Neural progenitor cell (in vitro differentiated cells): ENCODE data around the gene ATP6V0E1. TPM values are rescaled to one million over a fixed set of nuclear protein-coding genes. Genes with fewer than 3 reads are reported as not detected.

Experiments
- DNase-seq: peaks from one replicate; pipeline ENCODE4 v3.0.0-alpha.2; 2016; ENCODE audit warnings: low spot score
- H2AFZ ChIP-seq: fragments of 200-600 bp; sonication (generic); replicated peaks from 2 replicates; pipeline ENCODE4 v1.6.1; 2016; ENCODE audit warnings: antibody characterized with exemption
- H3F3A ChIP-seq: fragments of 200-600 bp; sonication (generic); 2 replicates; pipeline ENCODE4 v1.6.1; 2016; ENCODE audit warnings: antibody characterized with exemption, low read depth
- H3K27ac ChIP-seq: fragments of 200-600 bp; sonication (generic); 2 replicates; pipeline ENCODE4 v1.5.1; 2016; ENCODE audit warnings: mild to moderate bottlenecking
- H3K27me3 ChIP-seq: fragments of 200-600 bp; sonication (generic); 2 replicates; pipeline ENCODE4 v1.6.1; 2016; ENCODE audit warnings: mild to moderate bottlenecking, moderate library complexity
- H3K36me3 ChIP-seq: fragments of 200-600 bp; sonication (generic); 2 replicates; pipeline ENCODE4 v1.5.1; 2016
- H3K4me1 ChIP-seq: fragments of 200-600 bp; sonication (generic); 2 replicates; pipeline ENCODE4 v1.6.1; 2016; ENCODE audit warnings: mixed run types
- H3K4me2 ChIP-seq: fragments of 200-600 bp; sonication (generic); 2 replicates; pipeline ENCODE4 v1.6.1; 2016
- H3K4me3 ChIP-seq: fragments of 200-600 bp; sonication (generic); 2 replicates; pipeline ENCODE4 v1.5.1; 2016
- H3K79me2 ChIP-seq: fragments of 200-600 bp; sonication (generic); 2 replicates; pipeline ENCODE4 v1.6.1; 2016; ENCODE audit warnings: low read depth
- H3K9ac ChIP-seq: fragments of 200-600 bp; sonication (generic); 2 replicates; pipeline ENCODE4 v1.6.1; 2016
- H3K9me3 ChIP-seq: fragments of 200-600 bp; sonication (generic); 2 replicates; pipeline ENCODE4 v1.5.1; 2016; ENCODE audit warnings: low read depth
- H4K20me1 ChIP-seq: fragments of 200-600 bp; sonication (generic); 2 replicates; pipeline ENCODE4 v1.6.1; 2016; ENCODE audit warnings: low read depth
- H3K27ac Mint-ChIP-seq: 3 replicates; pipeline ENCODE4 v1.8.0; 2021; ENCODE audit warnings: mixed read lengths
- H3K27me3 Mint-ChIP-seq: 2 replicates; pipeline ENCODE4 v1.8.0; 2022; ENCODE audit warnings: low read depth, mild to moderate bottlenecking, inconsistent platforms, moderate library complexity, mixed read lengths; ENCODE audit not compliant: insufficient read depth
- H3K36me3 Mint-ChIP-seq: 3 replicates; pipeline ENCODE4 v1.8.0; 2021; ENCODE audit warnings: mixed read lengths
- H3K4me1 Mint-ChIP-seq: 3 replicates; pipeline ENCODE4 v1.8.0; 2021; ENCODE audit warnings: mixed read lengths
- H3K4me3 Mint-ChIP-seq: 3 replicates; pipeline ENCODE4 v1.8.0; 2021; ENCODE audit warnings: mild to moderate bottlenecking, moderate library complexity, mixed read lengths
- H3K9me3 Mint-ChIP-seq: 3 replicates; pipeline ENCODE4 v1.8.0; 2020; ENCODE audit warnings: mixed read lengths
- CTCF ChIP-seq: fragments of 200-600 bp; sonication (generic); IDR thresholded peaks from 2 replicates; pipeline ENCODE4 v1.5.1; 2017; ENCODE audit warnings: antibody characterized with exemption, mild to moderate bottlenecking
- EZH2 ChIP-seq: fragments of 200-600 bp; sonication (generic); IDR thresholded peaks from 2 replicates; pipeline ENCODE4 v1.6.1; 2017; ENCODE audit warnings: antibody characterized with exemption, mild to moderate bottlenecking, moderate library complexity
- EZH2phosphoT487 ChIP-seq: fragments of 200-600 bp; sonication (generic); IDR thresholded peaks from 2 replicates; pipeline ENCODE4 v1.6.1; 2017; ENCODE audit warnings: antibody characterized with exemption
- total RNA-seq: library from RNA; depleted of rRNA; stranded (reverse); fragments of >200 nt; gene quantifications from 2 replicates; pipeline ENCODE4 v1.2.3, GENCODE V29; 2015; ENCODE audit warnings: low replicate concordance

The ATP6V0E1 gene
- total RNA-seq, 1 donor from 2014 or later: 72.4 TPM

GRCh38 chr5:173035904-173036707 lies 52.5 kb downstream of the ATP6V0E1 start:
- H3K36me3 Mint-ChIP-seq: peaks cover 9% of the 10 kb centered on the region
- no peaks in the 10 kb centered on the region for H3K36me3 ChIP-seq
- peaks cover 6% of the 10 kb centered on the region for H3K4me1 Mint-ChIP-seq
- H3K9ac ChIP-seq: no peak overlapping the region
- no peaks in the 10 kb centered on the region for H3K4me1 ChIP-seq
- no peak overlapping the region for H3K27ac ChIP-seq
- no peak overlapping the region for H3K4me3 Mint-ChIP-seq
- DNase-seq: no peak
- no peak overlapping the region for H3K4me2 ChIP-seq
- no peaks in the 10 kb centered on the region for H3K27me3 ChIP-seq
- no peak overlapping the region for H3K27ac Mint-ChIP-seq
- peaks cover 9% of the 10 kb centered on the region for H3K79me2 ChIP-seq
- H3K9me3 Mint-ChIP-seq: peaks cover 3% of the 10 kb centered on the region
- H4K20me1 ChIP-seq: no peaks in the 10 kb centered on the region
- H3K4me3 ChIP-seq: no peak overlapping the region
- H2AFZ ChIP-seq: no peak overlapping the region
- H3K27me3 Mint-ChIP-seq: peaks cover 4% of the 10 kb centered on the region
- TF ChIP-seq EZH2phosphoT487: no peak
- no peak for TF ChIP-seq CTCF
- no peak for TF ChIP-seq EZH2
- H3K9me3 ChIP-seq: no peaks in the 10 kb centered on the region
- no peaks in the 10 kb centered on the region for H3F3A ChIP-seq

GRCh38 chr5:173039188-173039587 lies 55.6 kb downstream of the ATP6V0E1 start:
- Mint-ChIP-seq H3K27ac (no peak overlapping the region), H3K27me3 (peaks cover 6% of the 10 kb centered on the region), H3K4me3 (no peak overlapping the region), H3K4me1 (peaks cover 6% of the 10 kb centered on the region), H3K9me3 (peaks cover 3% of the 10 kb centered on the region), H3K36me3 (peaks cover 7% of the 10 kb centered on the region)
- Histone ChIP-seq H3K9ac (no peak overlapping the region), H3K27ac (no peak overlapping the region), H3F3A (no peaks in the 10 kb centered on the region), H4K20me1 (no peaks in the 10 kb centered on the region), H3K36me3 (no peaks in the 10 kb centered on the region), H3K79me2 (no peaks in the 10 kb centered on the region), H3K4me1 (no peaks in the 10 kb centered on the region), H3K4me2 (no peak overlapping the region), H3K27me3 (no peaks in the 10 kb centered on the region), H2AFZ (no peak overlapping the region), H3K9me3 (no peaks in the 10 kb centered on the region), H3K4me3 (no peak overlapping the region)
- TF ChIP-seq EZH2phosphoT487: no peak
- TF ChIP-seq CTCF: no peak
- no peak for TF ChIP-seq EZH2
- DNase-seq: no peak

GRCh38 chr5:173039964-173040363 lies 56.4 kb downstream of the ATP6V0E1 start:
- peaks cover 3% of the 10 kb centered on the region for H3K4me1 ChIP-seq
- H3K27ac ChIP-seq: no peak overlapping the region
- H3K4me3 ChIP-seq: no peak overlapping the region
- no peaks in the 10 kb centered on the region for H3F3A ChIP-seq
- no peaks in the 10 kb centered on the region for H3K36me3 ChIP-seq
- peaks cover 6% of the 10 kb centered on the region for H3K4me1 Mint-ChIP-seq
- no peaks in the 10 kb centered on the region for H4K20me1 ChIP-seq
- H3K27ac Mint-ChIP-seq: no peak overlapping the region
- H3K9me3 Mint-ChIP-seq: peaks cover 3% of the 10 kb centered on the region
- H3K36me3 Mint-ChIP-seq: peaks cover 3% of the 10 kb centered on the region
- no peaks in the 10 kb centered on the region for H3K79me2 ChIP-seq
- no peak for TF ChIP-seq EZH2
- no peak for TF ChIP-seq CTCF
- no peak for TF ChIP-seq EZH2phosphoT487
- H3K27me3 Mint-ChIP-seq: peaks cover 6% of the 10 kb centered on the region
- no peak overlapping the region for H3K9ac ChIP-seq
- no peaks in the 10 kb centered on the region for H3K9me3 ChIP-seq
- no peaks in the 10 kb centered on the region for H3K27me3 ChIP-seq
- H3K4me2 ChIP-seq: no peak overlapping the region
- no peak overlapping the region for H2AFZ ChIP-seq
- H3K4me3 Mint-ChIP-seq: no peak overlapping the region
- DNase-seq: no peak
